ENCODE data around the gene ATR.
"Not testable (repeated sequence)": the region's sequence is repeated elsewhere in the genome, so short reads cannot be mapped to it uniquely, and the experiment has no call there.

Gene ATR

DNA sequence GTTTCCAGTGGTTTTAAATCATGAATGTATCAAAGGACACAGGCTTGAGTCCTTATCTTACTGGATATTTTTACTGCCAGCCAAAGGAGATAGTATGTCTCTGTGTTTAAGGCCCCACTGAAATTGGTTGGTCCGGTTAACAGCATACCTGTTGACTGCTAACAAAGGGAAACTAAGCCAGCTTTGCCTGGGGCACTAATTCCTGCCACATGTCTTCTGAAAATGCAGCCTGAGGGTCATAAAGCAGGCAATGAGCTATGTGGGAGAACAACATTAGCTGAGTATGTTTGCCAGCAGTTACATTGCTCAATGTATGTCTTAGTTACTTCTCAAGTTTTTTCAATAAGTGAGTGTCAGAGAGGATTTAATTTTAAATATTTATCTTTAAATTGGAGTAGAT lies 30.1 kb upstream of the ATR start:
- TF ChIP-seq, protein P1, sequence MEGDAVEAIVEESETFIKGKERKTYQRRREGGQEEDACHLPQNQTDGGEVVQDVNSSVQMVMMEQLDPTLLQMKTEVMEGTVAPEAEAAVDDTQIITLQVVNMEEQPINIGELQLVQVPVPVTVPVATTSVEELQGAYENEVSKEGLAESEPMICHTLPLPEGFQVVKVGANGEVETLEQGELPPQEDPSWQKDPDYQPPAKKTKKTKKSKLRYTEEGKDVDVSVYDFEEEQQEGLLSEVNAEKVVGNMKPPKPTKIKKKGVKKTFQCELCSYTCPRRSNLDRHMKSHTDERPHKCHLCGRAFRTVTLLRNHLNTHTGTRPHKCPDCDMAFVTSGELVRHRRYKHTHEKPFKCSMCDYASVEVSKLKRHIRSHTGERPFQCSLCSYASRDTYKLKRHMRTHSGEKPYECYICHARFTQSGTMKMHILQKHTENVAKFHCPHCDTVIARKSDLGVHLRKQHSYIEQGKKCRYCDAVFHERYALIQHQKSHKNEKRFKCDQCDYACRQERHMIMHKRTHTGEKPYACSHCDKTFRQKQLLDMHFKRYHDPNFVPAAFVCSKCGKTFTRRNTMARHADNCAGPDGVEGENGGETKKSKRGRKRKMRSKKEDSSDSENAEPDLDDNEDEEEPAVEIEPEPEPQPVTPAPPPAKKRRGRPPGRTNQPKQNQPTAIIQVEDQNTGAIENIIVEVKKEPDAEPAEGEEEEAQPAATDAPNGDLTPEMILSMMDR (conservative IDR thresholded peaks at IDR 0.05; ENCODE audit: low read depth, low read length): no peak
- no peaks in the 10 kb centered on the region for H3K79me2 ChIP-seq (ENCODE audit: insufficient read depth, low read depth)

GRCh38 chr3:142604940-142605339 lies 26.4 kb upstream of the ATR start:
- Histone ChIP-seq H3K4me2 (no peak overlapping the region), H2AFZ (ENCODE audit: low read depth) (no peak overlapping the region)
- TF ChIP-seq, protein P1 (conservative IDR thresholded peaks at IDR 0.05; ENCODE audit: low read depth, low read length): no peak

More for the DNA sequence above, 30.1 kb upstream of the ATR start:
- Histone ChIP-seq H3K4me1 (ENCODE audit: low read depth, poor library complexity, severe bottlenecking) (peaks cover 1% of the 10 kb centered on the region), H4K20me1 (ENCODE audit: insufficient read depth) (no peaks in the 10 kb centered on the region), H2AFZ (ENCODE audit: low read depth) (no peak overlapping the region), H3K9ac (no peak overlapping the region), H3K4me2 (no peak overlapping the region), H3K27me3 (ENCODE audit: insufficient read depth, low read depth) (no peaks in the 10 kb centered on the region), H3K27ac (no peak overlapping the region), H3K36me3 (ENCODE audit: insufficient read depth) (no peaks in the 10 kb centered on the region), H3K4me3 (IDR thresholded peaks at IDR 0.05; ENCODE audit: insufficient read depth, low read depth, low read length) (no peak overlapping the region)

GRCh38 chr3:142603386-142603705 lies 24.8 kb upstream of the ATR start:
- H3K36me3 ChIP-seq (ENCODE audit: insufficient read depth); H4K20me1 ChIP-seq (ENCODE audit: insufficient read depth); H3K27me3 ChIP-seq (ENCODE audit: insufficient read depth, low read depth); H3K27ac ChIP-seq; H2AFZ ChIP-seq (ENCODE audit: low read depth); H3K4me2 ChIP-seq; H3K79me2 ChIP-seq (ENCODE audit: insufficient read depth, low read depth); H3K9ac ChIP-seq; H3K4me3 ChIP-seq (IDR thresholded peaks at IDR 0.05; ENCODE audit: insufficient read depth, low read depth, low read length): not testable (repeated sequence)
- peaks cover 28% of the 10 kb centered on the region for H3K4me1 ChIP-seq (ENCODE audit: low read depth, poor library complexity, severe bottlenecking)

More at GRCh38 chr3:142604940-142605339, 26.4 kb upstream of the ATR start:
- Histone ChIP-seq H3K9ac (no peak overlapping the region), H4K20me1 (ENCODE audit: insufficient read depth) (no peaks in the 10 kb centered on the region), H3K27me3 (ENCODE audit: insufficient read depth, low read depth) (no peaks in the 10 kb centered on the region), H3K36me3 (ENCODE audit: insufficient read depth) (no peaks in the 10 kb centered on the region), H3K4me1 (ENCODE audit: low read depth, poor library complexity, severe bottlenecking) (peaks cover 28% of the 10 kb centered on the region), H3K27ac (no peak overlapping the region), H3K79me2 (ENCODE audit: insufficient read depth, low read depth) (no peaks in the 10 kb centered on the region), H3K4me3 (IDR thresholded peaks at IDR 0.05; ENCODE audit: insufficient read depth, low read depth, low read length) (no peak overlapping the region)

DNA sequence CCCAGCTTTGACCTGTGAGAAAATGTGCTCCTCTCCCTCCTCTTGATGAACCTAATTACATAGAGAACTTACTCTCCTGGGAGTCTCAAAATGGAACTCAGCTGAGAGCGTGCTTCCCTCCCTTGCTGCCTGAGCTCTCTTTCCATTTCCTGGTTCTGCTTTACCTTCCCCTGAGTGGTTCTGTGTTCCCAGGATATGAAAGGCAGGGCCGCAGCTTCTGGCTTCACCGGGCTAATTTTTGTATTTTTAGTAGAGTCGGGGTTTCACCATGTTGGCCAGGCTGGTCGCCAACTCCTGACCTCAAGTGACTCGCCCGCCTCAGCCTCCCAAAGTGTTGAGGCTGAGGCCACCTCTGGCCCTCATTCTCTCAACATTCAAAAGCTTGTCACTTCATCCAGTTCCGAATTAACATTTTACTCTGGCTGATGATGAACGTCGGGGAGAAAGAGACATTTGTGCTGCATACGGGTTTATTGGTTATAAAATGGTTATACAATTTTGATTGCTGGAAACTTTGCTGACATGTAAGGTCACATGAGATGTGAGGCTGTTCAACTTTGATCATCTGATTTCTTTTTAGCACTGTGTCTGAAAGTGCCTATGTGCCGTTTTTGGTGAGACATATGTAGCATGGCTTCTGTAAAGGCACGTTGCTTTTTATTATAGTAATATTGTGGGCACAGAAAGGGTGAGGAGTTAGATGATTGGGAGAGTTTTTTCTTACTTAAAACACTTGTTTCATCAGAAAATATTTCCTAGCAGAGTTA lies 24.3 kb upstream of the ATR start:
- Histone ChIP-seq H3K36me3 (ENCODE audit: insufficient read depth) (no peaks in the 10 kb centered on the region), H3K27ac (no peak overlapping the region), H3K4me2 (no peak overlapping the region), H2AFZ (ENCODE audit: low read depth) (no peak overlapping the region), H3K4me1 (ENCODE audit: low read depth, poor library complexity, severe bottlenecking) (peaks cover 28% of the 10 kb centered on the region), H4K20me1 (ENCODE audit: insufficient read depth) (no peaks in the 10 kb centered on the region), H3K79me2 (ENCODE audit: insufficient read depth, low read depth) (no peaks in the 10 kb centered on the region), H3K9ac (no peak overlapping the region), H3K27me3 (ENCODE audit: insufficient read depth, low read depth) (no peaks in the 10 kb centered on the region), H3K4me3 (IDR thresholded peaks at IDR 0.05; ENCODE audit: insufficient read depth, low read depth, low read length) (no peak overlapping the region)
- TF ChIP-seq, protein P1 (conservative IDR thresholded peaks at IDR 0.05; ENCODE audit: low read depth, low read length): no peak

- Histone ChIP-seq H3K4me3 (IDR thresholded peaks at IDR 0.05; ENCODE audit: insufficient read depth, low read depth, low read length) (no peak overlapping the region), H3K79me2 (ENCODE audit: insufficient read depth, low read depth) (no peaks in the 10 kb centered on the region), H2AFZ (ENCODE audit: low read depth) (no peak overlapping the region), H3K4me1 (ENCODE audit: low read depth, poor library complexity, severe bottlenecking) (peaks cover 28% of the 10 kb centered on the region), H4K20me1 (ENCODE audit: insufficient read depth) (no peaks in the 10 kb centered on the region), H3K9ac (no peak overlapping the region), H3K4me2 (peak overlapping the region; percentile 69), H3K27ac (no peak overlapping the region), H3K27me3 (ENCODE audit: insufficient read depth, low read depth) (no peaks in the 10 kb centered on the region), H3K36me3 (ENCODE audit: insufficient read depth) (no peaks in the 10 kb centered on the region)
- TF ChIP-seq, protein P1 (conservative IDR thresholded peaks at IDR 0.05; ENCODE audit: low read depth, low read length): no peak
Observed at GRCh38 chr3:142601713-142602112, 23.2 kb upstream of the ATR start.

Measured in KMS-11 (cell line).